ENCODE measurements around the gene MYCL. TPM values are rescaled to one million over a fixed set of nuclear protein-coding genes. Genes with fewer than 3 reads are reported as not detected.

Gene MYCL
- polyA plus RNA-seq, 3 donors, result 24.8 to 84.0 (median 74.7) TPM

DNA sequence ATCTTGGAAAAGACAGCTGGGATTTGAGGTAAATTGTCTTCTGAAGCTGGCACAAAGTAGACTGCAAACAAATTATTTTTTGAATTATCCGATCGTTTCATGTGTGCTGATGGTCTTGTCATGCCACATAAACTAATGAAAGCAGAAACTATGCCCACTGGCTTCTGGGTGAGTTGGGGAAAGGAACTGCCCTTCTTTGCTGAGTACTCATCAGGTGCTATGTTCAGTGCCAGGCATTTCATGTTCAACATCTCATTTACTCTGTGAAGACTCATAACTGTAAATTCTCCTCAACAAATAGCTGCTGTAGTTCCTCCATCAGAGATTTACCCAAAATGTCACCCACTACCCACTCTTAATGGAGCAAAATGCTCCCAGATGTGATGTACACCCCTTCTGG lies 19.6 kb downstream of the MYCL start:
- intact Hi-C loops (cut with micrococcal nuclease), result loop anchor here in 1 of 2 donors (2.0 kb wide), 1 partner anchor 35 kb away; no protein-coding TSS in a partner anchor
- H3K4me3 ChIP-seq (replicated peaks in 1 of 3; ENCODE audit: low read depth in 2 of 3, low read length in 3 of 3), result peak overlapping the region in 2 of 3 experiments; percentile 73 to 91
- peaks cover 42% of the 10 kb centered on the region for H3K4me1 Mint-ChIP-seq

DNA sequence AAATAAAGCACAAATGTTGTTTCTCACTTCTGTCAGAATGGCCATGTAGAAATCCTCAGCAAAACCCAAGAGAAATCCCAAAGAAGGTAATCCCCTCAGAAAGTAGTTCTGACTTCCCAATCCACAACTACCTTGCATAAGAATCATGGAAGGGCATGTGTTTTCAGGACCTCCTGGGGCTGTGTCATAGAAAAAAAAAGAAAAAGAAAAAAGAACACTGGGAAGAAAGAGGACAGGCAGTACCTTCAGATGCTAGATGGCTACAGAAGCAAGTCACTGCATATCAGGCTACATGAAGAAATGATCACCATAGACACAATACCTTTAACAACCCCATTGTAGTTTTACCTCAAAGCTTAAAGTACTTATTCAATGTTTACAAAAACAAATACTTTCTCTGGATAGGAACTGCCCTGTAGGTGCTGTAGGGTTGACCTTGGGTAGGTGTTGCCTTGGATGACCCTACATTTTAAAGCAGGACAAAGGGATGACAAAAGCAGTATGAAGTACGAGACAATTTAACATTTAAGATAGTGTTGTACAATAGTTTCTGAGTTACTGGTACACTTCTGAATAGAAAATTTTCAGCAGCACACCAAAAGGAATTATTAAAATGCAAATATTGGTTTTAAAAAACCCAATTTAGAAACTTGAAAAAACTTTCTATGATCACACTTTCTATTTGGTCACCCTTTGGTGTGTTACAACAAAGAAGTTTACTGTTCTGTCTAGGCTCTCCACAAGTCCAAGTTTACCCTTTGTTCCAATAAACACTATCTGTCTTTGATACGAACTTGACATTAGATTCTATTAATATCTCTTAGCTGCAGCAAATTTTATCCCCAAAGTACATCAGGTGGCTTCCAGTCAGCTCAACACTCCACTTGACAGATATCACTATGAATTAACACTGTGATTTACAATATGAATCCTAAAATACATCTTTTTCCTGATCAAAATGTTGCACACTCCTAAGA lies 23.4 kb downstream of the MYCL start:
- 50% methylated on average over 1 of the region's 2 CpGs for WGBS (ENCODE audit: insufficient coverage)
- Histone ChIP-seq H3K4me1 (ENCODE audit: control insufficient read depth in 1 of 2, insufficient read depth in 2 of 2, low read length in 2 of 2) (peaks cover 62 to 68% of the 10 kb centered on the region in 2 donors), H3K4me2 (replicated peaks; ENCODE audit: extremely low read depth, low read length, poor library complexity, severe bottlenecking) (peak overlapping the region; percentile 53), H3K79me2 (ENCODE audit: insufficient read depth, low read length) (peaks cover 87% of the 10 kb centered on the region), H3K27me3 (ENCODE audit: control insufficient read depth in 2 of 2, insufficient read depth in 2 of 2, low read length in 2 of 2) (no peaks in the 10 kb centered on the region), H3K9me3 (replicated peaks in 1 of 2; ENCODE audit: control insufficient read depth in 1 of 2, insufficient read depth in 1 of 2, low read length in 2 of 2) (no peaks in the 10 kb centered on the region), H4K20me1 (ENCODE audit: insufficient read depth, low read length) (no peaks in the 10 kb centered on the region), H3K4me3 (replicated peaks in 1 of 3; ENCODE audit: low read depth in 2 of 3, low read length in 3 of 3) (no peak overlapping the region), H2AFZ (ENCODE audit: insufficient read depth, low read depth, low read length, poor library complexity, severe bottlenecking) (peak overlapping the region; percentile 42), H3K27ac (ENCODE audit: low read depth in 1 of 2, low read length in 2 of 2) (peak overlapping the region in 1 of 2 donors; percentile 80), H3K9ac (ENCODE audit: insufficient read depth, low read length, poor library complexity, severe bottlenecking) (no peak overlapping the region), H3K36me3 (replicated peaks in 1 of 2; ENCODE audit: control insufficient read depth in 1 of 2, insufficient read depth in 2 of 2, low read length in 2 of 2) (no peaks in the 10 kb centered on the region)
- DNase-seq, result no peak
- peak overlapping the region in 6 of 7 donors; percentile 67 to 95 (median 86) for H3K27ac Mint-ChIP-seq
- TF ChIP-seq, protein P1, sequence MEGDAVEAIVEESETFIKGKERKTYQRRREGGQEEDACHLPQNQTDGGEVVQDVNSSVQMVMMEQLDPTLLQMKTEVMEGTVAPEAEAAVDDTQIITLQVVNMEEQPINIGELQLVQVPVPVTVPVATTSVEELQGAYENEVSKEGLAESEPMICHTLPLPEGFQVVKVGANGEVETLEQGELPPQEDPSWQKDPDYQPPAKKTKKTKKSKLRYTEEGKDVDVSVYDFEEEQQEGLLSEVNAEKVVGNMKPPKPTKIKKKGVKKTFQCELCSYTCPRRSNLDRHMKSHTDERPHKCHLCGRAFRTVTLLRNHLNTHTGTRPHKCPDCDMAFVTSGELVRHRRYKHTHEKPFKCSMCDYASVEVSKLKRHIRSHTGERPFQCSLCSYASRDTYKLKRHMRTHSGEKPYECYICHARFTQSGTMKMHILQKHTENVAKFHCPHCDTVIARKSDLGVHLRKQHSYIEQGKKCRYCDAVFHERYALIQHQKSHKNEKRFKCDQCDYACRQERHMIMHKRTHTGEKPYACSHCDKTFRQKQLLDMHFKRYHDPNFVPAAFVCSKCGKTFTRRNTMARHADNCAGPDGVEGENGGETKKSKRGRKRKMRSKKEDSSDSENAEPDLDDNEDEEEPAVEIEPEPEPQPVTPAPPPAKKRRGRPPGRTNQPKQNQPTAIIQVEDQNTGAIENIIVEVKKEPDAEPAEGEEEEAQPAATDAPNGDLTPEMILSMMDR (IDR thresholded peaks at IDR 0.05), result no peak
- peaks cover 0 to 2% (median 0%) of the 10 kb centered on the region in 7 donors for H3K9me3 Mint-ChIP-seq
- intact Hi-C loops (cut with micrococcal nuclease), result no loop called here
- H3K4me1 Mint-ChIP-seq, result peaks cover 71% of the 10 kb centered on the region
- peaks cover 0 to 2% (median 2%) of the 10 kb centered on the region in 3 donors for H3K27me3 Mint-ChIP-seq (ENCODE audit: low read depth in 3 of 3)
- peaks cover 6 to 12% of the 10 kb centered on the region in 2 donors for H3K36me3 Mint-ChIP-seq
- no peak overlapping the region for H3K4me3 Mint-ChIP-seq

More for the DNA sequence above, 19.6 kb downstream of the MYCL start:
- H2AFZ ChIP-seq (ENCODE audit: insufficient read depth, low read depth, low read length, poor library complexity, severe bottlenecking), result no peak overlapping the region
- 100% methylated on average over 2 of the region's 2 CpGs for WGBS (ENCODE audit: insufficient coverage)
- peak overlapping the region in 1 of 2 donors; percentile 69 for H3K27ac ChIP-seq (ENCODE audit: low read depth in 1 of 2, low read length in 2 of 2)
- no peak overlapping the region for H3K9ac ChIP-seq (ENCODE audit: insufficient read depth, low read length, poor library complexity, severe bottlenecking)
- TF ChIP-seq, protein P1 (IDR thresholded peaks at IDR 0.05), result no peak
- Mint-ChIP-seq H3K27ac (peak overlapping the region in 4 of 7 donors; percentile 34 to 63 (median 55)), H3K36me3 (peaks cover 2 to 4% of the 10 kb centered on the region in 2 donors), H3K9me3 (no peaks in the 10 kb centered on the region), H3K4me3 (peak overlapping the region; percentile 16 to 92), H3K27me3 (ENCODE audit: low read depth in 3 of 3) (peaks cover 0 to 5% (median 2%) of the 10 kb centered on the region in 3 donors)
- peaks cover 61% of the 10 kb centered on the region for H3K79me2 ChIP-seq (ENCODE audit: insufficient read depth, low read length)
- peaks cover 32 to 46% of the 10 kb centered on the region in 2 donors for H3K4me1 ChIP-seq (ENCODE audit: control insufficient read depth in 1 of 2, insufficient read depth in 2 of 2, low read length in 2 of 2)
- H3K9me3 ChIP-seq (replicated peaks in 1 of 2; ENCODE audit: control insufficient read depth in 1 of 2, insufficient read depth in 1 of 2, low read length in 2 of 2), result no peaks in the 10 kb centered on the region
- no peaks in the 10 kb centered on the region for H3K27me3 ChIP-seq (ENCODE audit: control insufficient read depth in 2 of 2, insufficient read depth in 2 of 2, low read length in 2 of 2)
- peak overlapping the region; percentile 84 for H3K4me2 ChIP-seq (replicated peaks; ENCODE audit: extremely low read depth, low read length, poor library complexity, severe bottlenecking)
- H4K20me1 ChIP-seq (ENCODE audit: insufficient read depth, low read length), result no peaks in the 10 kb centered on the region
- H3K36me3 ChIP-seq (replicated peaks in 1 of 2; ENCODE audit: control insufficient read depth in 1 of 2, insufficient read depth in 2 of 2, low read length in 2 of 2), result no peaks in the 10 kb centered on the region
- no peak for DNase-seq
